Smooth muscle cell of the brain vasculature (primary cell): Measurements from ENCODE around the gene HIP1.
"Not testable (repeated sequence)": the region's sequence is repeated elsewhere in the genome, so short reads cannot be mapped to it uniquely, and the experiment has no call there.

ENCODE experiments used
- DNase-seq: peaks from one replicate; pipeline ENCODE4 v3.0.0-alpha.2; 2012; ENCODE audit warnings: low read depth, low spot score

HIP1 gene

DNA sequence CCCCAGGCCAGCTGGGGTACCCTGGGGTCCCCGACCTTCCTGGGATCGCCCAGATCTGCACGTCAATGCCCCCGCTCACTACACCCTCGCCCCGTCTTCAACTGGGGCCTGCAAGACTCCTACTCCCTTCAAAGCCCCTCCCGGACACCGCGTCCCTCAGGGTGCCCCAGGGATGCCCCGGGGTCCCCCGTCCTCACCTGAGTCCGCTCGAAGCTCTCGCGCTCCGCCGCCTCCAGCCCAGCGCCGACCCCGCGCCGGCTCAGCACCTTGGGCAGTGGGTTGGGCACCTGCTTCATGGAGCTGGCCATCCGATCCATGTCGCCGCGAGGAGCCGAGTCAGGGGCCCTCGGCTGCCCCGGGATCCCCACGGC lies at the start of gene HIP1:
HIP1 (minus strand) TSS at position 338 of the 371 bp plus-strand sequence; CDS start at position 317, 21 bp downstream.
- DNase-seq: no peak

DNA sequence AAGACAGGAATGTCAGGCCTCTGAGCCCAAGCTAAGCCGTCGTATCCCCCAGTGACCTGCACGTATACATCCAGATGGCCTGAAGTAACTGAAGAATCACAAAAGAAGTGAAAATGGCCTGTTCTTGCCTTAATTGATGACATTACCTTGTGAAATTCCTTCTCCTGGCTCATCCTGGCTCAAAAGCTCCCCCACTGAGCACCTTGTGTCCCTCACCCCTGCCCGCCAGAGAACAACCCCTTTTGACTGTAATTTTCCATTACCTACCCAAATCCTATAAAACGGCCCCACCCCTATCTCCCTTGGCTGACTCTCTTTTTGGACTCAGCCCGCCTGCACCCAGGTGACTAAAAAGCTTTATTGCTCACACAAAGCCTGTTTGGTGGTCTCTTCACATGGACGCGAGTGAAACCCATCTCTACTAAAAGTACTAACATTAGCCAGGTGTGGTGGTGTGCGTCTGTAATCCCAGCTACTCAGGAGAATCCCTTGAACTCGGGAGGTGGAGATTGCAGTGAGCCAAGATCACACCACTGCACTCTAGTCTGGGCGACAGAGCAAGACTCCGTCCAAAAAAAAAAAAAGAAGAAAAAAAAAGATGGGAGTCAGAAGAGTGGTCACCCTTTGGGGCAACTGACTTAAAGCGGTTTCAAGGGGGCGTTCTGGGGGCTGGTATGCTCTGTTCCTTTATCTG lies 49.6 kb upstream of the HIP1 start:
- not testable (repeated sequence) for DNase-seq

DNA sequence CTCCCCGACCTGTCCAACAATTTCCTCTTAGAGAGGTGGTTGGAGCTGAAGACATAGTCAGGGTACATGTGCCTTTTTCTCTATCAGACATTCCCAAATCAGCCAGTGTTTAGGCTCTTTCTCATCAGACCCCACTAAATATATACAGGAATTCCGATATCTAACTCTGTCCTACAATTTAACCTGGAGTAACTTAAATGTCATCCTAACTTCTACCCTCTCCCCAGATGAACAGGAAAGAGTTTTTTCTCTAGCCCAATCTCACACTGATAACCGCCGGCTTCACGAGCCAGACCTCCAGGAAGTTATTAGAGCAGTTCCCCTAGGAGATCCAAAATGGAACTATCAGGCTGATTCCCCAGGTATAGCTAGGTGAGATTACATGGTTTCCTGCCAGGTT lies 44.3 kb upstream of the HIP1 start:
- not testable (repeated sequence) for DNase-seq

DNA sequence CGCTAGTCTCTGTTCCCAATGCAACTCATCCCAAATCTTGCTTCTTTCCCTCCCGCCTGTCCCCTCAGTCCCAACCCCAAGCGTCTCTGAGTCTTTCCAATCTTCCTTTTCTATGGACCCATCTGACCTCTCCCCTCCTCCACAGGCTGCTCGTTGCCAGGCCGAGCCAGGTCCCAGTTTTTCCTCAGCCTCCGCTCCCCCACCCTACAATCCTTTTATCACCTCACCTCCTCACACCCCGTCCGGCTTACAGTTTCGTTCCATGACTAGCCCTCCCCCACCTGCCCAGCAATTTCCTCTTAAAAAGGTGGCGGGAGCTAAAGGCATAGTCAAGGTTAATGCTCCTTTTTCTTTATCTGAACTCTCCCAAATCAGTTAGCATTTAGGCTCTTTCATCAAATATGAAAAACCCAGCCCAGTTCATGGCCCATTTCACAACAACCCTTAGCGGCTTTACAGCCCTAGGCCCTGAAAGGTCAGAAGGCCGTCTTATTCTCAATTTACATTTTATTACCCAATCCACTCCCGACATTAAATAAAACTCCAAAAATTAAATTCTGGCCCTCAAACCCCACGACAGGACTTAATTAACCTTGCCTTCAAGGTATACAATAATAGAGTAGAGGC lies 42.0 kb upstream of the HIP1 start:
- DNase-seq: not testable (repeated sequence)

DNA sequence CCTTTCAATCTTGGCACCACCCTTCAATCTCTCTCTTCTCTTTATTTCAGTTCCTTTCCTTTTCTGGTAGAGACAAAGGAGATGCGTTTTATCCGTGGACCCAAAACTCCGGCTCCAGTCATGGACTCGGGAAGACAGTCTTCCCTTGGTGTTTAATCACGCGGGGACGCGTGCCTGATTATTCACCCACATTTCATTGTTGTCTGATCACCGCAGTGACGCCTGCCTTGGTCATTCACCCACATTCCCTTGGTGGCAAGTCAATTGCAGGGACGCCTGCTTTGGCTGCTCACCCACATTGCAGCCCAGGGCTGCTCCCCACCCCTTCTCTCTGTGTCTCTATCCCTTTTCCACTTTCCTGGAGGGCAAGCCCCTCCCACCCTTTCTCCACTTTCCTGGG lies 40.8 kb upstream of the HIP1 start:
- DNase-seq: not testable (repeated sequence)

DNA sequence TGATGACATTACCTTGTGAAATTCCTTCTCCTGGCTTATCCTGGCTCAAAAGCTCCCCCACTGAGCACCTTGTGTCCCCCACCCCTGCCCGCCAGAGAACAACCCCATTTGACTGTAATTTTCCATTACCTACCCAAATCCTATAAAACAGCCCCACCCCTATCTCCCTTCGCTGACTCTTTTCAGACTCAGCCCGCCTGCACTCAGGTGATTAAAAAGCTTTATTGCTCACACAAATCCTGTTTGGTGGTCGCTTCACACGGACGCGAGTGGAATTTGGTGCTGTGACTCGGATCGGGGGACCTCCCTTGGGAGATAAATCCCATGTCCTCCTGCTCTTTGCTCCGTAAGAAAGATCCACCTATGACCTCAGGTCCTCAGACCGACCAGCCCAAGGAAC lies 40.3 kb upstream of the HIP1 start:
- DNase-seq: not testable (repeated sequence)

DNA sequence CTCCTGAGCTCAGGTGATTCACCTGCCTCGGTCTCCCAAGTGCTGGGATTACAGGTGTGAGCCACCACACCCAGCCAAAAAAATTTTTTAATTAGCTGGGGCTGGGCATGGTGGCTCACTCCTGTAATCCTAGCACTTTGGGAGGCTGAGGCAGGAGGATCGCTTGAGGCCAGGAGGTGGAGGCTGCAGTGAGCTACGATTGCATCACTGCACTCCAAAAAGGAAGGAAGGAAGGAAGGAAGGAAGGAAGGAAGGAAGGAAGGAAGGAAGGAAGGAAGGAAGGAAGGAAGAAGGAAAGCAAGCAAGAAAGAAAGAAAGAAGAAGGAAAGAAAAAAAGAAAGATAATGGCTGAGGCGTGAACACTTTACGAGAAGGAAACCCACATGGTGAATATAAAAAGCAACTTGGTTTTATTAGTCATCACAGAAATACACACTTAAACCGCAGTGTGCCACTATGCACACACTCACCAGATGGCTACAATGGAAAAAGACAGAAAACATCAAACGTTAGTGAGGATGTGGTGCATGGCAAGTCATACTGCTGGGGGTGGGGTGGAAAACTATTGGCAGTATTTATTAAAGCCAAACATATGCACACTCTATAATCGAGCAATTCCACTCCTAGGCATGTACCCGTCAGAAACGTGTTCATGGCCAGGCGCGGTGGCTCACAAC lies 37.7 kb upstream of the HIP1 start:
- no peak for DNase-seq

DNA sequence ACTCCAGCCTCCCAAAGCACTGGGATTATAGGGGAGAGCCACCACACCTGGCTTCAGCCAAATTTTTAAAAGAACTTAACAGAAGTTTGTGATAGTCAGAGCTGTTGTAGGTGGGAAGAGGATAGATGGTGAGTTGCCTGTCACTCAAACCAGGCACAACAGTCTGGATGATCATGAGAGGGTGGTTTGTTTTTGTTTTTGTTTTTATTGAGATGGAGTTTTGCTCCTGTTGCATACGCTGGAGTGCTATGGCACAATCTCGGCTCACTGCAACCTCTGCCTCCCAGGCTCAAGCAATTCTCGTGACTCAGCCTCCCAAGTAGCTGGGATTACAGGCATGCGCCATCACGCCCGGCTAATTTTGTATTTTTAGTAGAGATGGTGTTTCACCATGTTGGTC lies 35.2 kb upstream of the HIP1 start:
- DNase-seq: not testable (repeated sequence)

DNA sequence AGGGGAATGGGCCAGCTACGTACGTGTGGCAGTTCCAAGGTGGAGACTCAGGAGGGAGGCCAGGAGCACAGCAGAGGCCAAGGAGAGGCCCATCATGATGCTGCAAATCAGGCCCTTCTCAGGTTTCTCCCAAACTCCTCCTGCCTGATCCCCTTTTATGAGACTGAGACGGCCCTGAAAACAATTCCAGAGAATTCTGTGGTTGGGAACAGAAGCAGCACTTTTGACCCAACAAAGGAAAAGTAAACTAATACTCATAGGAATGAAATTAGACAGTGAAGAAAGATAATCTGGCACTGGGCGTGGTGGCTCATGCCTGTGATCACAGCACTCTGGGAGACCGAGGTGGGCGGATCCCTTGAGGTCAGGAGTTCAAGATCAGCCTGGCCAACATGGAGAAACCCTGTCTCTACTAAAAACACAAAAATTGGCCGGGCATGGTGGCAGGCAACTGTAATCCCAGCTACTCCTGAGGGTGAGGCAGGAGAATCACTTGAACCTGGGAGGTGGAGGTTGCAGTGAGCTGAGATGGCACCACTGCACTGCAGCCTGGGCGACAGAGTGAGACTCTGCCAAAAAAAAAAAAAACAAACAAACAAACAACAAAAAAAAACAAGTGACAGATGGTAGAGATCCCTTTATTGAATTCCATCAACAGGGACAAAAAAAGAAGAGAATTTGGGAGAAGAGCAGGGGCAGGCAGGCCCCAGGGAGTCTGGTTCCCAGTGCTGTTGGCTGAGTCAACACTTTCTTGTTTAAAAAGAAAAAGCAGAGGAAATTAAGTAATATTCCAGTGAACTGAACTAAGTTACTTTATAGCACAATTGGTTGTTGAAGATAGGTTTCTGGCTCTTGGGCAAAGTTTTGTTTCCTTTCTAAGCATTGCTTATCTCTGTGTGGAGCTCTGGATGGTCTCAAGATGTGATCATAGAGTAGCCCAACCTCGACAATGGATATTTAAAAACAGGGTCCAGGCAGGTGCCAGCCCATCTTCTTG lies 33.6 kb upstream of the HIP1 start, which contains the start of gene CCL26:
CCL26 (minus strand) TSS at position 131 of the 997 bp plus-strand sequence; CDS start at position 96, 35 bp downstream.
- DNase-seq: no peak

DNA sequence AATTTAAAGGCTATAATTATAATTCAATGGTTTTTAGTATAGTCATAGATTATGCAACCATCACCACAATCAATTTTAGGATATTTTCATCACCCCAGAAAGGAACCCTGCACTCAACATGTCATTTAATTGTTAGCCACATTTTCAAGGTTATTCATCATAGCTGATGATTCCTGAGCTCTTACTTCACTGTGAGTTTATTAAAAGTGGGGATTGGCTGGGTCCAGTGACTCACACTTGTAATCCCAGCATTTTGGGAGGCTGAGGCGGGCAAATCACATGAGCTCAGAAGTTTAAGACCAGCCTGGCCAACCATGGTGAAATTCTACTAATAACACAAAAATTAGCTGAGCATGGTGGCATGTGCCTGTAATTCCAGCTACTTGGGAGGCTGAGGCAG lies 32.5 kb upstream of the HIP1 start:
- DNase-seq: no peak

DNA sequence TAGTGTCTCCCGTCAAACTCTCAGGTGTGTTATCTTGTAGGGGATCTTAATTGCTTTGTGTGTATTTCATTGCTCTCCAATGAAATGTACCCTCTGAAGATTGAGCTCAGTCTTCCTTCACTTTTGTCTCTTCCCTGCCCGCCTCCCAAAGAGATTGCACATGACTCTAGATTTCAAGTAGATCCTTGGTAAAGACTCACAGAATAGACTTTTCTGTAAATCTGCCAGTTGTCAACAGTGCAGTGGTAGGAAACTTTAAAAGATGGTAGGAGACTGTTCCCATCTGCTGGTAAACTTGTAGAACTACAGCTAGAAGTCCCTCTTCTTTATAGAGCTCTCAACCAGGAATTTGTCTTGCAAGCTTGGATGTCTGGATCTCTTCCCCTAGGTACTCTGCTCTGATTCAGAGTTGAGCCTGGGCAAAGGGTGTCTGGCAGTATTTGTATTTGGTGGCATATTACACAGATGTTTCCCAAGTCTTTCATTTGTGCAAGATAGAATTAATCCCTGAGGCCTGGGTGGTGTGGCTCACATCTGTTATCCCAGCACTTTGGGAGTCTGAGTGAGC lies 23.7 kb upstream of the HIP1 start:
- no peak for DNase-seq

DNA sequence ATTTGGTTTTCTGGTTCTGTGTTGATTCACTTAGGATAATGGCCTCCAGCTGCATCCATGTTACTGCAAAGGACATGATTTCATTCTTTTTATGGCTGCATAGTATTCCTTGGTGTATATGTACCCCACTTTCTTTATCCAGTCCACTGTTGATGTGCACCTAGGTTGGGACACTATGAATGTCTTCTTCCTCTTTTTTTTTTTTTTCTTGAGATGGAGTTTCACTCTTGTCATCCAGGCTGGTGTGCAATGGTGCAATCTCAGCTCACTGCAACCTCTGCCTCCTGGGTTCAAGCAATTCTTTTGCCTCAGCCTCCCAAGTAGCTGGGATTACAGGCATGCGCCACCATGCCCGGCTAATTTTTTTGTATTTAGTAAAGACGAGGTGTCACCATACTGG lies 23.1 kb upstream of the HIP1 start:
- not testable (repeated sequence) for DNase-seq

DNA sequence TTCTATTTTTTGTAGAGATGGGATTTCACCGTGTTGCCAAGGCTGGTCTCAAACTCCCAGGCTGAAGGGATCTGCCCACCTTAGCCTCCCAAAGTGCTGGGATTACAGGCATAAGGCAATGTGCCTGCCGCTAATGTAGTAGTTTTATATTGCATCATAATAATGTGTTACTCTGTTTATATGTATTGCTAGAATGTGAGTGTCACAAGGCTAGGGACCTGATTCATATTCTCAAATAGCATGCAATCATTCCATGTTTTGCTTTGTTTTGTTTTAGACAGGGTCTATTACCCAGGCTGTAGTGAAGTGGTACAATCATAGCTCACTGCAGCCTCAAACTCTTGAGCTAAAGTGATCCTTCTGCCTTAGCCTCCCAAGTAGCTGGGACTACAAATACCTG lies 19.8 kb upstream of the HIP1 start:
- no peak for DNase-seq

DNA sequence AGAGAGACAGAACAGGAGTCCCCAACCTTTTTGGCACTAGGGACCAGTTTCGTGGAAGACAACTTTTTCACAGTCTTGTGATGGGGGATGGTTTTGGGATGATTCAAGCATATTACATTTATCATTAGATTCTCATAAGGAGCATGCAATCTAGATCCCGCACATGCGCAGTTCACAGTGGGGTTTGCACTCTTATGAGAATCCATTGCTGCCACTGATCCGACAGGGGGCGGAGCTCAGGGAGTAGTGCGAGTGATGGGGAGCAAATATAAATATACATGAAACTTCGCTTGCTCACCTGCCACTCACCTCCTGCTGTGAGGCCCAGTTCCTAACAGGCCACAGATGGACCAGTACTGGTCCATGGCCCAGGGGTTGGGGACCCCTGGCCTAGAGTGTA lies 19.1 kb upstream of the HIP1 start:
- no peak for DNase-seq

DNA sequence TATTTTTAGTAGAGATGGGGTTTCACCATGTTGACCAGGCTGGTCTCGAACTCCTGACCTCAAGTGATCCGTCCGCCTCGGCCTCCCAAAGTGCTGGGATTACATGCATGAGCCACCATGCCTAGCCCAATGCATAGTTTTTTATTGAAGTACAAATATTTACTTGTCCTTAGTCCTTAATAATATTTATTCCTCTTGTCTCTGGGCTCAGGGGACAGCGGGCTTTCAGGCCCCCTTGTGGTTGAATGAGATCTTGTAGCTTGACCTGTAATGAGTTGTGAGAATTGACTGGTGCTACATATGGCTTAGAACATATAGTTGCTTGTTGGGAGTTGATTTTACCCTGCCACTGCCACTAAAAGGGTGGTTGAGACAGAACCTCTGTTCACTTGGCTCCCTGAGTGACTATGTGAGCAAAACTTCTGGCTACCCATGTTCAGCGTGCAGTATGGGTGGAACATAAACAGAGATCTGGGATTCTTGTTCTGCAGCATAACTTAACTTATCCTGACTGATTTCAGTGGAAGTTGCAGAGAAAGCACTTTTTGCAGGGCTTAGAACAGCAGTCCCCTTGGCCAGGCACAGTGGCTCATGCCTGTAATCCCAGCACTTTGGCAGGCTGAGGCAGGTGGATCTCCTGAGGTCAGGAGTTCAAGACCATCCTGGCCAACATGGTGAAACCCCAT lies 18.4 kb upstream of the HIP1 start:
- no peak for DNase-seq

DNA sequence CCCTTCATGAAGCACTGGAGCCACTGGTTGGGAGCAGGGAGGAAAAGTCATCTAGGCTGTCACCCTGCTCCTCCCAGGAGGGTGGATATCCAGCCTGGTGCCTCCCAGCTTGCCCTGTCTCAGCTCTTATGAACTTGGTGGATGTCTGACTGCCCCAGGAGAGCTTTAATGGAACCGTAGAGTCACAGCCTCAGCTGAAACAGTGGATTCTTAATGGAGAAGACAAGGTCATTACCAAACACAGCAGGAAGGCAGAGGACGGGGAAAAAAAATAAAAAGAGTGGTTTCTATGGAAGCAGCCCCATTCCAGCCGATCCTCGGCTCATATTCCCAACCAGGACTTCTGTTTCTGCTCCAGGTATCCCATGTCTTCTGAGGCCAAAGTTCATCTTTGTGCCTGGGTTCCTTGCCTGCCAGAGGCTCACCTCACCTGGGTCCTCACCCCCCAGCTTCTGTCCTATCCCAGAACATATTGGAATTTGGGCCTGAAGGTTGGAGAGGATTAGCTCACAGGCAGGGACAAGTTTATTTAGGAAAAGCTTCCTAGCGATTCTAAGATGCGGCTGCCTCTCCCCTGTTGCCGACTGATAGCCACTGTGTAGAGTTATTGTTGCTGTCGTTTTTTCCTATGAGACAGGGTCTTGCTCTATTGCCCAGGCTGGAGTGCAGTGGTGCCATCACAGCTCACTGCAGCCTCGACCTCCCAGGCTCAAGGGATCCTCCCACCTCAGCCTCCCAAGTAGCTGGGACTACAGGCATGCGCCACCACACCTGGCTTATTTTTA lies 17.7 kb upstream of the HIP1 start:
- DNase-seq: no peak

DNA sequence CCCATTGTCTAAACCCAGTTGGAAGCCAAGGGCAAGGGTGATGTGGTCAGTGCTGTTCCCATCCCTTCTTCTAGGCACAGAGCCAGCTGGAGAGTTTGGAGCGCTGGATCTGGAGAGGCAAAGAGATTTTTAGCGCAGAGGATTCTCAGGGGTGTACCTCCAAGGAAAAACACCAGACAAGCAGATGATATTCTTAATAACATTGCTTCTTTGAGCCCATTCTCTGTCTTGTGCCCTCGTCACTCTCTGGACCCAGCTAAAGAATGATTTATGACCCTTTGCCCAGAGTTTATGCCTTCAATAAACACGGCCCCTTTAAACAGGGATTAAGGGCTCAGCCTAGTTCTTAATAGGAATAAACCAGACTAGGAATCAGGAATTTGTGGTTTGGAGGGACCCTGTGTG lies 4.7 kb upstream of the HIP1 start:
- DNase-seq: peak; percentile 46

DNA sequence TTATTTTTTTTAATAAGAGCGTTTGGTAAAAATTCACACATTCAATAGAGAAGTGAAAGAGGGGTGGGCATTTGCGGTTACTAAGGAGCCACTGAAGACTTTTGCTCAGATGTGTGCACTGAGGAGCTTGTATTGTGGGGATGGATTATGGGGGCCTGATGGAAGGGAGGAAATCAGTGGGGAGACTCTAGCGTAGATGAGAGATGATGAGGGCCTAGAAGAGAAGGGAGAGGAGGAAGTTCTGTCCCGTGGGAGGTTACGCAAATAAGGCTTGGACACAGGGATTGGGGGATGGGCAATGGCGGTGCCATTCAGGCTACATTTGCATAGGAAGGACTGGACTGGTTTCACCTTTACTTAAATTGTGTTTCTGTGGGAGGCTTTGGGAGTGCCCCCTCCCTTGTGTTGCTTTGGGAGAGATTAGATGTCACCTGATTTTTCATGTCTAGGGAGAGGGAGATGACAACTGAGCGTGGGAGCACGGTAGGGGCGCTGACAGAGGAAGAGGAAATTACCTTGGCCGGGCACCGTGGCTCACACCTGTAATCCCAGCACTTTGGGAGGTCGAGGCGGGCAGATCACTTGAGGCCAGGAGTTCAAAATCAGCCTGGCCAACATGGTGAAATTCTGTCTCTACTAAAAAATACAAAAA lies 2.2 kb upstream of the HIP1 start:
- no peak for DNase-seq
